ENCODE measurements around the gene P3H4.

Gene P3H4

DNA sequence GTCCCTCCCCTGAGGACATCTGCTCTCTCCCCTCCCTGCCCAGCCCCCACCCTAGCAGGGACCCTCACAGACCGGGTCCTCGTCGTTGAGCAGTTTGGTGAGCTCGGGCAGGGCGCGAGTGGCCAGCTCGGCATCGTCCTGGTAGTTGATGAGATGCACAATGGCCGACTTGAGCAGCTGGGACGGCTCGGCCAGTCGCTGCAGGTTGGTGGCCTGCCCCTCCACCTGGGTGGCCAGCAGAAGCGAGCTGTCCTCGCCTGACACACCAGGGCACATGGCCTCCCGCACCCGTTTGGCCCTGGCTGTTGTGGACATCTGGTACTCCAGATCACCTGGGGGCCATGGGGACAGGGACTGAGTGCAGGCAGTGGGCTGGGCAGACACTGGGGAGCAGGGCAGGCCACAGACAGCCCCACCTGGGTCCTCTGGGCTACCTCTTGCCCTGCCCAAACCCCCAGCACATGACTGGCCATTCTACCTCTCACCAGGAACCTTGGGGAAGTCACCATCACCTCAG lies 42.3 kb downstream of the P3H4 start:
- no peak for DNase-seq

GRCh38 chr17:41768682-41769288 lies 43.0 kb downstream of the P3H4 start:
- DNase-seq, result no peak

DNA sequence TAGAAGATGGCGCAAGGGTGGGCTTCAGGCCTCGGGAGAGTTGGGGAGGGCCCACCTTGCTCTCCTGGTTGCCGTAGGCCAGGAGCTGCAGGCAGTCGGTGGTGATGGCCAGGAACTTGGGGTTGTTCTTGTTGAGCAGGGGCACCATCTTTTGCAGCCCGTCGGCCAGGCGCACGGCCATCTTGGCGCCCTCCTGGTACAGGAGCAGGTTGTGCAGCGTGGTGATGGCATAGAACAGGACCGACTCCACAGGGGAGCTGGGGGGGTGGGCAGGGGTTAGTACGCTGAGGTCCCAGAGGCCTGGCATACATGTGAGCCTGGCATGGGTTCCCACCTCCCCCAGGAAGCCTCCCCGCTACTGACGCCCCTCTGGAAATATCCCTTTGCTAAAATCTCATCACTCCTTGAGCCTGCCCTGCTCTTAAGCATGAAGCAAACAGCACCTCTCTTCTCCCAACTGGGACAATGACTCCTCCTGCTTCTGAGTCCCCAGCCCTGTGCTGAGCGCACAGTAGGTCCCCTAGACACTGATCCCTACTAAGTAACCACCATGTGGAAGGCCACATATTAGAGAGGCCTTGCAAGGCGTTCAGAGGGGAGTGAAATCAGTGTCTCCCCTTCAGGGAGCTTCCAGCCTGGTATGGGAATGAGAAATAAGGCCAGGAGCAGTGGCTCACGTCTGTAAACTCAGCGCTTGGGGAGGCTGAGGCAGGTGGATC lies 44.3 kb downstream of the P3H4 start:
- DNase-seq, result no peak

GRCh38 chr17:41766135-41766534 lies 45.6 kb downstream of the P3H4 start:
- no peak for DNase-seq

- DNase-seq, result no peak
Measured at GRCh38 chr17:41763327-41763726, 48.4 kb downstream of the P3H4 start.

DNA sequence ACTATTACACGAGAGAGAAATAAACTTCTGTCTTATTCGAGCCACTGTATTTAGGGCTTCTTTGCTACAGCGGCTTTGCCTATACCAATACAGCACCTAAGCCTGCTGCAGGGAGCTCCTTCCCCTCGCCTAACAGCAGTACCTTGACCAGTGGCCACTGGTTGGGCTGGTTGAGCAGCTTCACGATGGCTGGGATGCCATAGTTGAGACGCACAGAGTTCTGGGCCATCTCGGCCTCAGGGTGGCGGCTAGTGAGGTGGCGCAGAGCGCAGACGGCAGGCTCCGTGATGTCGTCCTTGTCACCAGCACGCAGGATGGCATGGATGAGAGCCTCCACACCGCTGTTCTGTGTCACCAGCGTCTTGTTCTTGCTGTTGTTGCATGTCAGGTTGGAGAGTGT lies 48.9 kb downstream of the P3H4 start:
- no peak for DNase-seq

DNA sequence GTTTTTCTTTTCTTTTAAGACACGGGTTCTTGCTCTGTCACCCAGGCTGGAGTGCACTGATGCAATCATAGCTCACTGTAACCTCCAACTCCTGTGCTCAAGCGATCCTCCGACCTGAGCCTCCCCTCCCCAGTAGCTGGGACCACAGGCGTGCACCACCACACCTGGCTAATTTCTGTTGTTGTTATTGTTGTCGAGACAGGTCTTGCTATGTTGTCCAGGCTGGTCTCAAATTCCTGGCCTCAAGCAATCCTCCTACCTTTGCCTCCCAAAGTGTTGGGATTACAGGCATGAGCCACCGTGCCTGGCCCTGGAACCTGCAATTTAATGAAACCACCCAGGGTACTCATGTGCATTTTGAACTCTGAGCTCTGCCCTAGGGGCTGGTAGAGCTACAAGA lies 49.4 kb downstream of the P3H4 start:
- no peak for DNase-seq

GRCh38 chr17:41760878-41761277 lies 50.9 kb downstream of the P3H4 start:
- no peak for DNase-seq

DNA sequence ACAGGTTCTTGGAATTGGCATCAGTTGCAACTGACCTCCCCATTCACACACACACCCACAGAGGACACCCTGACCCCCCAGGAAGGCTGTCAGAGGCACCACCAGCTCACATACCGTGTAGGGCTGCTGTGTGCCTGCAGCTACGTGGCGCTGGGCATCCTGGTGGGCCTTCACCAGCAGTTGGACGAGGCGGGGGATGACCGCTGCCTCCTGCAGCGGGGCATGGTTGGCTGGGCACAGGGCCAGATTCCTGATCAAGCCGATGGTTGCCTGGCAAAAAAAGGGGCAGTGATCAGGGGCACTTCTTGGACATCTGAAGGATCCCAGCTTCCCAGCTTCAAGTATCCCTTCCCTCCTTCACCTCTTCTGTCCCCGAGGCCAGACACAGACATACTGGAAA lies 53.1 kb downstream of the P3H4 start:
- no peak for DNase-seq

- DNase-seq, result no peak
Measured at GRCh38 chr17:41754066-41754465, 57.7 kb downstream of the P3H4 start.

Measured in stimulated activated naive CD4-positive, alpha-beta T cell treated with Interleukin-2 at 50 U/mL for 16 hours (primary cell).